T-cell (primary cell): ENCODE measurements around the gene RAB27B. TPM values are rescaled to one million over a fixed set of nuclear protein-coding genes. Genes with fewer than 3 reads are reported as not detected.
A peak's percentile ranks its signal among the peaks of the same experiment; 100 is the strongest.

Experiments
- ATAC-seq, 4 experiments: fragments of 200-7000 bp in 3 of 4; fragments of 150-1000 bp in 1 of 4; cut with Tn5 transposase; replicated peaks in 1 of 4; 1 replicate in 3 of 4; 2 replicates in 1 of 4; pipeline ENCODE4 v1.10.0; 2021; ENCODE audit warnings: moderate library complexity in 3 of 4, mild to moderate bottlenecking in 2 of 4, moderate number of reproducible peaks in 1 of 4
- CTCF ChIA-PET, 2 donors: fragments of 300-600 bp; sonication (Branson Sonifier 250); formaldehyde crosslinking; loops; one replicate each; lab custom pipeline; 2022; ENCODE audit warnings: antibody characterized with exemption in 2 of 2; lab: Charles Lee
- POLR2A ChIA-PET, 2 donors: fragments of 300-600 bp; sonication (Branson Sonifier 250); formaldehyde crosslinking; loops; one replicate each; lab custom pipeline; 2022; ENCODE audit warnings: antibody characterized with exemption in 2 of 2; lab: Charles Lee
- DNase-seq, 35 experiments: peaks; one replicate each; pipeline versions ENCODE4 v3.0.0 to v3.0.0-alpha.2; 2013 to 2023
- H3K27ac ChIP-seq: one replicate; pipeline ENCODE4 v1.5.1; 2013; ENCODE audit warnings: low read length
- H3K27me3 ChIP-seq, 2 experiments: replicated peaks in 1 of 2; 1 replicate in 1 of 2; 2 replicates in 1 of 2; pipeline versions ENCODE4 v1.6.1 to v1.7.0; 2013; ENCODE audit warnings: low read length in 1 of 2, mixed read lengths in 1 of 2; ENCODE audit not compliant: control insufficient read depth in 2 of 2, insufficient read depth in 2 of 2; ENCODE audit errors: extremely low read depth in 1 of 2
- H3K36me3 ChIP-seq, 2 donors: 1 replicate in 1 of 2; 2 replicates in 1 of 2; pipeline versions ENCODE4 v1.6.1 to v1.7.0; 2013; ENCODE audit warnings: low read length in 1 of 2; ENCODE audit not compliant: control insufficient read depth in 2 of 2, insufficient read depth in 1 of 2; ENCODE audit errors: extremely low read depth in 1 of 2
- H3K4me1 ChIP-seq, 2 experiments: 1 replicate in 1 of 2; 2 replicates in 1 of 2; pipeline versions ENCODE4 v1.6.1 to v1.7.0; 2013; ENCODE audit warnings: low read length in 2 of 2, mixed read lengths in 1 of 2; ENCODE audit not compliant: insufficient read depth in 2 of 2, control insufficient read depth in 1 of 2; ENCODE audit errors: extremely low read depth in 1 of 2
- H3K4me3 ChIP-seq, 2 donors: 1 replicate in 1 of 2; 2 replicates in 1 of 2; pipeline versions ENCODE4 v1.5.1 to v1.7.0; 2013; ENCODE audit warnings: mild to moderate bottlenecking in 2 of 2, low read length in 1 of 2, moderate library complexity in 1 of 2; ENCODE audit not compliant: control insufficient read depth in 1 of 2; ENCODE audit errors: extremely low read depth in 1 of 2
- H3K9me3 ChIP-seq: 2 replicates; pipeline ENCODE4 v1.7.0; 2013
- H3K27ac Mint-ChIP-seq, 2 donors: one replicate each; pipeline ENCODE4 v1.8.0; 2020 to 2021; ENCODE audit warnings: mild to moderate bottlenecking in 2 of 2, mixed read lengths in 2 of 2
- H3K27me3 Mint-ChIP-seq, 2 donors: one replicate each; pipeline ENCODE4 v1.8.0; 2021 to 2022; ENCODE audit warnings: mixed read lengths in 2 of 2
- H3K36me3 Mint-ChIP-seq: one replicate; pipeline ENCODE4 v1.8.0; 2021; ENCODE audit warnings: mixed read lengths
- H3K4me1 Mint-ChIP-seq, 3 donors: one replicate each; pipeline ENCODE4 v1.8.0; 2020 to 2022; ENCODE audit warnings: mixed read lengths in 3 of 3, mild to moderate bottlenecking in 1 of 3
- H3K4me3 Mint-ChIP-seq, 3 donors: one replicate each; pipeline ENCODE4 v1.8.0; 2020 to 2022; ENCODE audit warnings: mild to moderate bottlenecking in 3 of 3, mixed read lengths in 3 of 3, moderate library complexity in 3 of 3
- H3K9me3 Mint-ChIP-seq, 3 donors: one replicate each; pipeline ENCODE4 v1.8.0; 2020 to 2022; ENCODE audit warnings: mixed read lengths in 3 of 3
- WGBS: methylation state at CpG from one replicate; pipeline ENCODE4 v1.1.5; 2013; ENCODE audit warnings: missing lambda C conversion rate; ENCODE audit not compliant: insufficient coverage; 5-methylcytosine and 5-hydroxymethylcytosine counted together
- total RNA-seq, 35 experiments: library from RNA in 6 of 35; stranded (reverse) in 6 of 35; fragments of 120-200 nt in 1 of 35; gene quantifications; one replicate each; pipeline versions ENCODE4 v1.2.1 to v1.2.4 and lab custom pipeline; 2013 to 2026

Gene RAB27B
- total RNA-seq, 5 donors from 2014 or later (not counting 1 experiment from before 2014, with no cell fraction given), result 2.6 to 4.3 (median 3.0) TPM

GRCh38 chr18:54824761-54825160 lies 3.5 kb upstream of the RAB27B start:
- DNase-seq, result no peak
- Histone ChIP-seq H3K4me3 (no peak overlapping the region), H3K4me1 (peaks cover 6 to 12% of the 10 kb centered on the region in 2 experiments), H3K27ac (no peak overlapping the region), H3K36me3 (no peaks in the 10 kb centered on the region), H3K27me3 (peaks cover 0 to 9% of the 10 kb centered on the region in 2 experiments), H3K9me3 (no peaks in the 10 kb centered on the region)
- CTCF ChIA-PET, result interaction anchor here in 1 of 2 donors (0.7 kb wide), 1 partner anchor 706 kb away, joined by 3 read pairs; no protein-coding TSS in a partner anchor
- ATAC-seq, result no peak
- no peaks in the 10 kb centered on the region for H3K9me3 Mint-ChIP-seq
- H3K4me3 Mint-ChIP-seq, result no peak overlapping the region
- no CpG with 5 or more reads among the region's 1 CpG for WGBS
- POLR2A ChIA-PET, result no interaction called here
- H3K36me3 Mint-ChIP-seq, result no peaks in the 10 kb centered on the region
- no peak overlapping the region for H3K27ac Mint-ChIP-seq
- H3K27me3 Mint-ChIP-seq, result peaks cover 0 to 3% of the 10 kb centered on the region in 2 donors
- peaks cover 14 to 18% (median 16%) of the 10 kb centered on the region in 3 donors for H3K4me1 Mint-ChIP-seq

- Histone ChIP-seq H3K27ac (no peak overlapping the region), H3K4me3 (no peak overlapping the region), H3K27me3 (peaks cover 0 to 9% of the 10 kb centered on the region in 2 experiments), H3K9me3 (no peaks in the 10 kb centered on the region), H3K36me3 (no peaks in the 10 kb centered on the region), H3K4me1 (peaks cover 6 to 12% of the 10 kb centered on the region in 2 experiments)
- ATAC-seq, result no peak
- no CpG with 5 or more reads among the region's 2 CpGs for WGBS
- peaks cover 0 to 3% of the 10 kb centered on the region in 2 donors for H3K27me3 Mint-ChIP-seq
- POLR2A ChIA-PET, result no interaction called here
- no peak for DNase-seq
- no peak overlapping the region for H3K27ac Mint-ChIP-seq
- no peak overlapping the region for H3K4me3 Mint-ChIP-seq
- H3K36me3 Mint-ChIP-seq, result no peaks in the 10 kb centered on the region
- no peaks in the 10 kb centered on the region for H3K9me3 Mint-ChIP-seq
- CTCF ChIA-PET, result no interaction called here
- peaks cover 20 to 22% (median 20%) of the 10 kb centered on the region in 3 donors for H3K4me1 Mint-ChIP-seq
Measured at GRCh38 chr18:54825601-54826344, 2.5 kb upstream of the RAB27B start.

- peaks cover 0 to 3% of the 10 kb centered on the region in 2 donors for H3K27me3 Mint-ChIP-seq
- H3K27ac Mint-ChIP-seq, result peak overlapping the region; percentile 80 to 85
- peaks cover 3% of the 10 kb centered on the region for H3K36me3 Mint-ChIP-seq
Measured at GRCh38 chr18:54828986-54829385, 709 bp downstream of the RAB27B start.

GRCh38 chr18:54829856-54830255 lies 1.6 kb downstream of the RAB27B start:
- Mint-ChIP-seq H3K27me3 (peaks cover 0 to 3% of the 10 kb centered on the region in 2 donors), H3K9me3 (peaks cover 0 to 8% (median 3%) of the 10 kb centered on the region in 3 donors), H3K4me1 (peaks cover 20 to 31% (median 29%) of the 10 kb centered on the region in 3 donors), H3K4me3 (no peak overlapping the region), H3K36me3 (peaks cover 3% of the 10 kb centered on the region), H3K27ac (peak overlapping the region in 1 of 2 donors; percentile 26)
- peaks cover 6 to 12% of the 10 kb centered on the region in 2 experiments for H3K4me1 ChIP-seq
- no peak overlapping the region for H3K4me3 ChIP-seq
- no peaks in the 10 kb centered on the region for H3K36me3 ChIP-seq
- H3K9me3 ChIP-seq, result no peaks in the 10 kb centered on the region
- peaks cover 0 to 9% of the 10 kb centered on the region in 2 experiments for H3K27me3 ChIP-seq
- POLR2A ChIA-PET, result interaction anchor here in 1 of 2 donors (0.7 kb wide), 1 partner anchor 19 kb away, joined by 5 read pairs; no protein-coding TSS in a partner anchor
- CTCF ChIA-PET, result interaction anchor here in 1 of 2 donors (0.5 kb wide), 2 partner anchors 43 to 96 kb away, joined by 4 to 6 read pairs; no protein-coding TSS in a partner anchor
- ATAC-seq (no peak), DNase-seq (no peak)
- no CpG with 5 or more reads among the region's 1 CpG for WGBS
- no peak overlapping the region for H3K27ac ChIP-seq

More at GRCh38 chr18:54828986-54829385, 709 bp downstream of the RAB27B start:
- no CpG with 5 or more reads among the region's 2 CpGs for WGBS
- H3K27me3 ChIP-seq, result peaks cover 0 to 9% of the 10 kb centered on the region in 2 experiments
- ATAC-seq (peak in 1 of 4 experiments; percentile 37), DNase-seq (peak in 1 of 35 experiments; percentile 19)
- peaks cover 20 to 27% (median 26%) of the 10 kb centered on the region in 3 donors for H3K4me1 Mint-ChIP-seq
- ChIA-PET CTCF (no interaction called here), POLR2A (no interaction called here)
- peaks cover 0 to 8% (median 3%) of the 10 kb centered on the region in 3 donors for H3K9me3 Mint-ChIP-seq
- H3K36me3 ChIP-seq, result no peaks in the 10 kb centered on the region
- no peak overlapping the region for H3K27ac ChIP-seq
- H3K4me3 ChIP-seq, result peak overlapping the region; percentile 73 to 98
- peak overlapping the region; percentile 87 to 90 (median 87) for H3K4me3 Mint-ChIP-seq
- H3K9me3 ChIP-seq, result no peaks in the 10 kb centered on the region
- peaks cover 6 to 12% of the 10 kb centered on the region in 2 experiments for H3K4me1 ChIP-seq

GRCh38 chr18:54830260-54830659 lies 2.0 kb downstream of the RAB27B start:
- H3K27me3 Mint-ChIP-seq, result peaks cover 0 to 3% of the 10 kb centered on the region in 2 donors
- peak overlapping the region in 1 of 2 donors; percentile 26 for H3K27ac Mint-ChIP-seq
- peaks cover 0 to 8% (median 3%) of the 10 kb centered on the region in 3 donors for H3K9me3 Mint-ChIP-seq
- CTCF ChIA-PET, result no interaction called here
- ATAC-seq (no peak), DNase-seq (no peak)
- no peak overlapping the region for H3K4me3 ChIP-seq
- peaks cover 21 to 31% (median 29%) of the 10 kb centered on the region in 3 donors for H3K4me1 Mint-ChIP-seq
- H3K36me3 ChIP-seq, result no peaks in the 10 kb centered on the region
- no CpG with 5 or more reads among the region's 1 CpG for WGBS
- peaks cover 0 to 9% of the 10 kb centered on the region in 2 experiments for H3K27me3 ChIP-seq
- H3K4me3 Mint-ChIP-seq, result peak overlapping the region in 1 of 3 donors; percentile 7
- no peak overlapping the region for H3K27ac ChIP-seq
- H3K9me3 ChIP-seq, result no peaks in the 10 kb centered on the region
- peaks cover 6 to 12% of the 10 kb centered on the region in 2 experiments for H3K4me1 ChIP-seq
- H3K36me3 Mint-ChIP-seq, result peaks cover 3% of the 10 kb centered on the region
- POLR2A ChIA-PET, result interaction anchor here in 1 of 2 donors (0.7 kb wide), 1 partner anchor 19 kb away, joined by 5 read pairs; no protein-coding TSS in a partner anchor

GRCh38 chr18:54830866-54831265 lies 2.6 kb downstream of the RAB27B start:
- H3K9me3 ChIP-seq, result no peaks in the 10 kb centered on the region
- Mint-ChIP-seq H3K36me3 (peaks cover 3% of the 10 kb centered on the region), H3K27ac (no peak overlapping the region), H3K9me3 (peaks cover 0 to 8% (median 3%) of the 10 kb centered on the region in 3 donors), H3K4me3 (no peak overlapping the region), H3K4me1 (peaks cover 27 to 37% (median 35%) of the 10 kb centered on the region in 3 donors), H3K27me3 (peaks cover 0 to 3% of the 10 kb centered on the region in 2 donors)
- H3K27me3 ChIP-seq, result peaks cover 0 to 9% of the 10 kb centered on the region in 2 experiments
- WGBS, result 80% methylated on average over 2 of the region's 2 CpGs
- no peak overlapping the region for H3K27ac ChIP-seq
- ATAC-seq (no peak), DNase-seq (no peak)
- H3K36me3 ChIP-seq, result no peaks in the 10 kb centered on the region
- no peak overlapping the region for H3K4me3 ChIP-seq
- POLR2A ChIA-PET, result no interaction called here
- CTCF ChIA-PET, result no interaction called here
- peaks cover 7 to 12% of the 10 kb centered on the region in 2 experiments for H3K4me1 ChIP-seq
